OCI-LY1 (cell line): ENCODE results near the gene USP17L21.
"Not testable (repeated sequence)": the region's sequence is repeated elsewhere in the genome, so short reads cannot be mapped to it uniquely, and the experiment has no call there.

ENCODE experiments used
- EZH2 ChIP-seq: fragments of 200-600 bp; sonication (generic), shearing (Covaris generic); IDR thresholded peaks from 2 replicates; pipeline ENCODE4 v1.8.0; 2017; ENCODE audit warnings: borderline replicate concordance, mixed run types, mild to moderate bottlenecking, antibody characterized with exemption, low read length, moderate library complexity, mixed read lengths
- TF ChIP-seq, protein P1 (sequence below): fragments of 200-600 bp; sonication (generic), shearing (Covaris generic); IDR thresholded peaks from 2 replicates; pipeline ENCODE4 v1.5.1; 2017; ENCODE audit warnings: mild to moderate bottlenecking, antibody characterized with exemption, low read length, moderate library complexity, mixed read lengths

DNA sequence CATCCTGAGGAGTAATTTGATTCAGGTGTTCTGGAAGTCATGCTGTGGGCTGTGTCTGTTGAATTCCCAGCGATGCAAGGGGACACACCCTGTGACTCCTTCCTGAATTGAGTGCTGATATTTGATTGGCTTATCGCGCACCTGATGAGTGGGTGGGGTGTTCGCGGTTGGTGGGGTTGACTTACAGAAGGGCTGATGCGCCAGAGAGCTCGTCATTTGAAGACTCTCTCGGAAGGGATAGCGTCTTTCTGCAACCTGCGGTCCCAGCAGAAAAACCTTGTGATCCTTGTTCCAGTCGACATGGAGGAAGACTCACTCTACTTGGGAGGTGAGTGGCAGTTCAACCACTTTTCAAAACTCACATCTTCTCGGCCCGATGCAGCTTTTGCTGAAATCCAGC is at the start of gene USP17L21:
- TF ChIP-seq, protein P1, sequence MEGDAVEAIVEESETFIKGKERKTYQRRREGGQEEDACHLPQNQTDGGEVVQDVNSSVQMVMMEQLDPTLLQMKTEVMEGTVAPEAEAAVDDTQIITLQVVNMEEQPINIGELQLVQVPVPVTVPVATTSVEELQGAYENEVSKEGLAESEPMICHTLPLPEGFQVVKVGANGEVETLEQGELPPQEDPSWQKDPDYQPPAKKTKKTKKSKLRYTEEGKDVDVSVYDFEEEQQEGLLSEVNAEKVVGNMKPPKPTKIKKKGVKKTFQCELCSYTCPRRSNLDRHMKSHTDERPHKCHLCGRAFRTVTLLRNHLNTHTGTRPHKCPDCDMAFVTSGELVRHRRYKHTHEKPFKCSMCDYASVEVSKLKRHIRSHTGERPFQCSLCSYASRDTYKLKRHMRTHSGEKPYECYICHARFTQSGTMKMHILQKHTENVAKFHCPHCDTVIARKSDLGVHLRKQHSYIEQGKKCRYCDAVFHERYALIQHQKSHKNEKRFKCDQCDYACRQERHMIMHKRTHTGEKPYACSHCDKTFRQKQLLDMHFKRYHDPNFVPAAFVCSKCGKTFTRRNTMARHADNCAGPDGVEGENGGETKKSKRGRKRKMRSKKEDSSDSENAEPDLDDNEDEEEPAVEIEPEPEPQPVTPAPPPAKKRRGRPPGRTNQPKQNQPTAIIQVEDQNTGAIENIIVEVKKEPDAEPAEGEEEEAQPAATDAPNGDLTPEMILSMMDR: not testable (repeated sequence)
- TF ChIP-seq EZH2: not testable (repeated sequence)
